PC-9 (cell line): ENCODE measurements around the gene TDRD7. TPM values are rescaled to one million over a fixed set of nuclear protein-coding genes. Genes with fewer than 3 reads are reported as not detected.

ENCODE experiments used
- BruUV-seq: library from RNA; stranded (reverse); fragments of 400-500 nt; replicated peaks from 2 replicates; lab custom pipeline; 2021; lab: Mats Ljungman, UMichigan
- CTCF ChIA-PET: fragments of 300-600 bp; sonication (Branson Sonifier 250); formaldehyde crosslinking; loops from one replicate; lab custom pipeline; 2022; ENCODE audit warnings: antibody characterized with exemption; lab: Charles Lee
- POLR2A ChIA-PET: fragments of 300-600 bp; sonication (Branson Sonifier 250); formaldehyde crosslinking; loops from one replicate; lab custom pipeline; 2022; ENCODE audit warnings: antibody characterized with exemption; ENCODE audit not compliant: unreplicated experiment; lab: Charles Lee
- DNase-seq, 2 experiments: peaks; one replicate each; pipeline versions ENCODE4 v3.0.0 to v3.0.0-alpha.2; 2015 to 2022; ENCODE audit warnings: mixed read lengths in 1 of 2
- H2AFZ ChIP-seq: fragments of 200-600 bp; sonication (generic); 2 replicates; pipeline ENCODE4 v1.8.1; 2017; ENCODE audit warnings: antibody characterized with exemption
- H3F3A ChIP-seq: fragments of 200-600 bp; sonication (generic); 2 replicates; pipeline ENCODE4 v1.8.1; 2017; ENCODE audit warnings: antibody characterized with exemption, mild to moderate bottlenecking, low read depth; ENCODE audit not compliant: insufficient read depth
- H3K27ac ChIP-seq: fragments of 200-600 bp; sonication (generic); 2 replicates; pipeline ENCODE4 v1.6.1; 2016; ENCODE audit warnings: mixed run types
- H3K27me3 ChIP-seq: fragments of 200-600 bp; sonication (generic); 2 replicates; pipeline ENCODE4 v1.6.1; 2016; ENCODE audit warnings: low read depth, mixed run types; ENCODE audit not compliant: insufficient read depth
- H3K36me3 ChIP-seq: fragments of 200-600 bp; sonication (generic); 2 replicates; pipeline ENCODE4 v1.6.1; 2016; ENCODE audit warnings: low read depth, mixed run types
- H3K4me1 ChIP-seq: fragments of 200-600 bp; sonication (generic); replicated peaks from 2 replicates; pipeline ENCODE4 v1.6.1; 2016; ENCODE audit warnings: mixed run types; ENCODE audit not compliant: insufficient read depth
- H3K4me2 ChIP-seq: fragments of 200-600 bp; sonication (generic); 2 replicates; pipeline ENCODE4 v1.6.1; 2017; ENCODE audit warnings: mixed run types
- H3K4me3 ChIP-seq: fragments of 200-600 bp; sonication (generic); 2 replicates; pipeline ENCODE4 v1.6.1; 2016; ENCODE audit warnings: mixed run types
- H3K79me2 ChIP-seq: fragments of 200-600 bp; sonication (generic); 2 replicates; pipeline ENCODE4 v1.6.1; 2017; ENCODE audit warnings: low read depth, mixed run types
- H3K9me2 ChIP-seq: fragments of 200-600 bp; sonication (generic); 2 replicates; pipeline ENCODE4 v1.8.1; 2017; ENCODE audit warnings: mild to moderate bottlenecking; ENCODE audit not compliant: insufficient read depth
- H3K9me3 ChIP-seq: fragments of 200-600 bp; sonication (generic); 2 replicates; pipeline ENCODE4 v1.8.1; 2016; ENCODE audit warnings: low read depth; ENCODE audit not compliant: insufficient read depth
- H4K20me1 ChIP-seq: fragments of 200-600 bp; sonication (generic); 2 replicates; pipeline ENCODE4 v1.8.1; 2017; ENCODE audit not compliant: insufficient read depth
- EZH2 ChIP-seq: fragments of 200-600 bp; sonication (generic); IDR thresholded peaks from 2 replicates; pipeline ENCODE4 v1.8.0; 2017; ENCODE audit warnings: antibody characterized with exemption, low read depth
- intact Hi-C: fragments of 100-400 bp; cut with micrococcal nuclease; formaldehyde crosslinking; loops from one replicate; pipeline ENCODE4 v1.10.0; 2022; ENCODE audit not compliant: unreplicated experiment
- total RNA-seq: library from RNA; stranded (reverse); gene quantifications from 2 replicates; pipeline ENCODE4 v1.2.3, GENCODE V29; 2021
- TF ChIP-seq, protein P1 (sequence below): fragments of 200-600 bp; sonication (generic); conservative IDR thresholded peaks from 2 replicates; pipeline ENCODE4 v1.6.1; 2017; ENCODE audit warnings: mixed run types, antibody characterized with exemption, mild to moderate bottlenecking, moderate library complexity

The TDRD7 gene
- total RNA-seq, 1 experiment from 2014 or later = 14.2 TPM

DNA sequence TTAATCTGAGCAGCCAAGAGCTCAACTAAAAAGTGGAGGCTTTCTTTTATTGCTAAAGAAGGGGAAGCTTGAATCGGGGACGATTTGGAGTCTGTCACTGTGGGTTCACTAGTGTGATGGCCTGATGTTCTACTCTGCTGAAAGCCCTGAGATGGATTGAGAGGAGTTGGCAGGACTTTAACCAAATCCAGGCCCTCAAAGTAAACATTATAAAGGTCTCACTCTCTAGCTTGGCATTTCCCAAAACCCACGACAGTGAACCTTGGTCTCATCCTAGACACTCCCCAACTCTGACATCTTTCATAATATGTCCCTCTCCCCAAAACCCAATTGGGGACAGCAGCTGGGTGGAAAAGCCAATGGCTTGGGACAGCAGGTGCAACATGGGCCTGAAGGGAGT is 122.3 kb downstream of the TDRD7 start:
- no TSS peak for BruUV-seq
- POLR2A ChIA-PET = no interaction called here

DNA sequence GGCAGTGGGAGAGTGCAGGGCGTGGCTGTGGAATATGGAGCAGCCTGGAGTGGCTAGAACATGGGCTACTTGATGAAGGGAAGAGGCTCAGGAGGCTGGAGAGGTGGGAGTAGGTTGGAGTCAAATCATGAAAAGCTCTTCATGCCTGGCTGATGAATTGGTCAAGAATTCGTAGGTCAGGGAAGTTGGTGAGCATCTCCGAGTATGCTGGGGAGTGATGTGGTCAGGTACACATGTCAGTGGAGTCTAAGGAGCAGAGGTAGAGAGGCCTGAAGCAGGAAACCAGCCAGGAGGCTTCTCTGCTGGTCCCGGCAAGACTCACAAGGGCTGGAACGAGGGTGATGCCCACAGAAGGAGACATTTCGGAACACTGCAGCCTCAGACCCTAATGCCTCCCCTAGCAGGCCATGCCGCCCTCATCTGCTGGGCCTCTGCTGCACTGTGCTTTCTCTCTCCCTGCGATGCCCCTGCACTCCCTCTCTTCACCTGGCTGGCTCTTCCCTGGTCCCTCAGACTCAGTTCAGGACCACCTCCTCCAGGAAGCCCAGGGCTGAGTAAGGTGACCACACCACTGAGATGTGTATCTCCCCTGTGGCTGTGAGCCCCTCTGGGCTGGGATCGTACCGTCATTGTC is 123.2 kb downstream of the TDRD7 start:
- no peaks in the 10 kb centered on the region for H3K27me3 ChIP-seq
- H3K9me3 ChIP-seq = no peaks in the 10 kb centered on the region
- H3K9me2 ChIP-seq = no peaks in the 10 kb centered on the region
- H3K4me3 ChIP-seq = no peak overlapping the region
- intact Hi-C loops = no loop called here
- H3K79me2 ChIP-seq = no peaks in the 10 kb centered on the region
- ChIA-PET POLR2A (no interaction called here), CTCF (no interaction called here)
- no peaks in the 10 kb centered on the region for H3K36me3 ChIP-seq
- no peaks in the 10 kb centered on the region for H3F3A ChIP-seq
- H3K4me1 ChIP-seq = peaks cover 1% of the 10 kb centered on the region; the same call in 1 of the 2 replicates
- DNase-seq = no peak
- H2AFZ ChIP-seq = no peak overlapping the region
- no peaks in the 10 kb centered on the region for H4K20me1 ChIP-seq
- BruUV-seq = no TSS peak
- TF ChIP-seq, protein P1, sequence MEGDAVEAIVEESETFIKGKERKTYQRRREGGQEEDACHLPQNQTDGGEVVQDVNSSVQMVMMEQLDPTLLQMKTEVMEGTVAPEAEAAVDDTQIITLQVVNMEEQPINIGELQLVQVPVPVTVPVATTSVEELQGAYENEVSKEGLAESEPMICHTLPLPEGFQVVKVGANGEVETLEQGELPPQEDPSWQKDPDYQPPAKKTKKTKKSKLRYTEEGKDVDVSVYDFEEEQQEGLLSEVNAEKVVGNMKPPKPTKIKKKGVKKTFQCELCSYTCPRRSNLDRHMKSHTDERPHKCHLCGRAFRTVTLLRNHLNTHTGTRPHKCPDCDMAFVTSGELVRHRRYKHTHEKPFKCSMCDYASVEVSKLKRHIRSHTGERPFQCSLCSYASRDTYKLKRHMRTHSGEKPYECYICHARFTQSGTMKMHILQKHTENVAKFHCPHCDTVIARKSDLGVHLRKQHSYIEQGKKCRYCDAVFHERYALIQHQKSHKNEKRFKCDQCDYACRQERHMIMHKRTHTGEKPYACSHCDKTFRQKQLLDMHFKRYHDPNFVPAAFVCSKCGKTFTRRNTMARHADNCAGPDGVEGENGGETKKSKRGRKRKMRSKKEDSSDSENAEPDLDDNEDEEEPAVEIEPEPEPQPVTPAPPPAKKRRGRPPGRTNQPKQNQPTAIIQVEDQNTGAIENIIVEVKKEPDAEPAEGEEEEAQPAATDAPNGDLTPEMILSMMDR = no peak
- TF ChIP-seq EZH2 = no peak
- H3K27ac ChIP-seq = no peak overlapping the region
- H3K4me2 ChIP-seq = no peak overlapping the region

More for the DNA sequence above, 122.3 kb downstream of the TDRD7 start:
- H3K9me2 ChIP-seq = no peaks in the 10 kb centered on the region
- no peaks in the 10 kb centered on the region for H3K36me3 ChIP-seq
- H3F3A ChIP-seq = peaks cover 2% of the 10 kb centered on the region; the same call in 1 of the 2 replicates
- TF ChIP-seq, protein P1 = no peak
- no peak for TF ChIP-seq EZH2
- intact Hi-C loops = no loop called here
- no peaks in the 10 kb centered on the region for H3K79me2 ChIP-seq
- no peaks in the 10 kb centered on the region for H3K9me3 ChIP-seq
- no peak overlapping the region for H3K4me3 ChIP-seq
- no peak overlapping the region for H2AFZ ChIP-seq
- H4K20me1 ChIP-seq = no peaks in the 10 kb centered on the region
- no peaks in the 10 kb centered on the region for H3K27me3 ChIP-seq
- H3K4me2 ChIP-seq = no peak overlapping the region
- DNase-seq = no peak
- CTCF ChIA-PET = interaction anchor here (1.2 kb wide), 1 partner anchor 64 kb away, joined by 3 read pairs; no protein-coding TSS in a partner anchor
- H3K27ac ChIP-seq = no peak overlapping the region
- peaks cover 10% of the 10 kb centered on the region for H3K4me1 ChIP-seq

DNA sequence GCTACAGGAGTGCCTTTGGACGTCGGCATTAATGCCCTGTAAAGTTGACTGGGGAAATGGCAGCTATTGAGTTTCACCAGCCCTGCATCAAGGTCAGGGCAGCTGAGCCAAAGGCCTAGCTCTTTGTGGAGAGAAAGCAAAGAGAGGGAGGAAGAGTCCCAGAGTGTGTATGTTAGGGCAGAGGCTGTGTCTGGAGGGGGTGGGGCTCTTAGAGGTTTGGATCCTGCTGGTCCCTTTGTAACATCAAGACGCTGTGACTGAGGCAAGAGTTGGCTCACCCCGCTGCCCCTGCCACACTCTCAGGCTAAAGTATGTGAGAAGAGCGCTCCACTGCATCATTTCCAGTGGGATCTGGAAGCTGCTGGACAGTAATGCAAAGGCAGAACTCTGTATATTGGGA is 123.9 kb downstream of the TDRD7 start:
- Histone ChIP-seq H3F3A (no peaks in the 10 kb centered on the region), H3K27me3 (no peaks in the 10 kb centered on the region), H4K20me1 (no peaks in the 10 kb centered on the region), H3K4me2 (no peak overlapping the region), H2AFZ (no peak overlapping the region), H3K79me2 (no peaks in the 10 kb centered on the region), H3K9me2 (no peaks in the 10 kb centered on the region), H3K4me3 (no peak overlapping the region), H3K36me3 (no peaks in the 10 kb centered on the region), H3K9me3 (no peaks in the 10 kb centered on the region), H3K4me1 (no peaks in the 10 kb centered on the region), H3K27ac (no peak overlapping the region)
- intact Hi-C loops = no loop called here
- BruUV-seq = no TSS peak
- no peak for TF ChIP-seq EZH2
- TF ChIP-seq, protein P1 = no peak
- DNase-seq = no peak
- ChIA-PET CTCF (interaction anchor here (0.6 kb wide), 1 partner anchor 18 kb away, joined by 4 read pairs; no protein-coding TSS in a partner anchor), POLR2A (no interaction called here)
